VCaP (cell line): ENCODE measurements around the gene ISYNA1.

ENCODE experiments used
- H3K27ac ChIP-seq: fragments of 450-650 bp; 2 replicates; pipeline ENCODE4 v1.5.1; 2017
- TF ChIP-seq, protein P1 (sequence below): fragments of 450-650 bp; conservative IDR thresholded peaks from 2 replicates; pipeline ENCODE4 v1.5.1; 2017; ENCODE audit warnings: mild to moderate bottlenecking, moderate library complexity

ISYNA1 gene

DNA sequence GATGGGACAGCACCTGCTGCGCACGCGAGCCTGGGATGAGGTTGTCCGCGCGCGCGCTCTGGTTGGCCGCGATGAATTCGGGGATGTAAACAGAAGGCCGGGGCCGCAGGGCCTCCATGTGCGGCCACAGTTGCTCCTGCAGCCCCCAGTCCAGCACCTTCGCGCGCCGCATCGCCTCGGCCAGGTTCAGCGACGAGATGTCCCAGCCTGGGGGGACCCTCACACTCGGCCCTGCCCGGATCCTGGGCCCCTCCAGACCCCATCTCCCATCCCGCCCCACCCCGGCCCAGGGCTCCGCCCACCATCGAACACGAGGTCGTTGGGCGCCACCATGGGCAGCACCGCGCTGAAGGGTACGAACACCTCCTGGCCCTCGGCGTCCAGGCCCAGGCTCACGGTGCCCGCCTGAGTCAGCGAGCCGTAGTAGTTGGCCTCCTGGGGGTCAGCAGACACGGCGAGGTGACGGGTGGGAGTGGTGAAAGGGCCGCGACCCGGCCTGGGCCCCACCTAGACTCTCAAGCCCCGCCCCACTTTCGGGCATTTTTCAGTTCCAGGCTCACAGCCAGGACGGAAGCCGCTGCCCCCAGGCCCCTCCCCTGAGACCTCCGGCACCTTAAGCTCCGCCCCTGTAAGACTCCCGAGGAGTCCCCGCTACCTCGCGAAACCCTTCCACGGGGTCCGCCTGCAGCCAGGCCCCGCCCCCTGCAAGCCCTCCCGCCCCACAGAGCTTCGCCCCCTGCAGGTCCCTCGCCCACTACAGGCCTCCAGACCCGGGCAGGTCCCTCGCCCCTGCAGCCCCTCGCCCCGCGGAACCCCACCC, 1.1 kb downstream of the ISYNA1 start:
- TF ChIP-seq, protein P1, sequence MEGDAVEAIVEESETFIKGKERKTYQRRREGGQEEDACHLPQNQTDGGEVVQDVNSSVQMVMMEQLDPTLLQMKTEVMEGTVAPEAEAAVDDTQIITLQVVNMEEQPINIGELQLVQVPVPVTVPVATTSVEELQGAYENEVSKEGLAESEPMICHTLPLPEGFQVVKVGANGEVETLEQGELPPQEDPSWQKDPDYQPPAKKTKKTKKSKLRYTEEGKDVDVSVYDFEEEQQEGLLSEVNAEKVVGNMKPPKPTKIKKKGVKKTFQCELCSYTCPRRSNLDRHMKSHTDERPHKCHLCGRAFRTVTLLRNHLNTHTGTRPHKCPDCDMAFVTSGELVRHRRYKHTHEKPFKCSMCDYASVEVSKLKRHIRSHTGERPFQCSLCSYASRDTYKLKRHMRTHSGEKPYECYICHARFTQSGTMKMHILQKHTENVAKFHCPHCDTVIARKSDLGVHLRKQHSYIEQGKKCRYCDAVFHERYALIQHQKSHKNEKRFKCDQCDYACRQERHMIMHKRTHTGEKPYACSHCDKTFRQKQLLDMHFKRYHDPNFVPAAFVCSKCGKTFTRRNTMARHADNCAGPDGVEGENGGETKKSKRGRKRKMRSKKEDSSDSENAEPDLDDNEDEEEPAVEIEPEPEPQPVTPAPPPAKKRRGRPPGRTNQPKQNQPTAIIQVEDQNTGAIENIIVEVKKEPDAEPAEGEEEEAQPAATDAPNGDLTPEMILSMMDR, result no peak
- peak overlapping the region; percentile 75; the same call in 1 of the 2 replicates for H3K27ac ChIP-seq

DNA sequence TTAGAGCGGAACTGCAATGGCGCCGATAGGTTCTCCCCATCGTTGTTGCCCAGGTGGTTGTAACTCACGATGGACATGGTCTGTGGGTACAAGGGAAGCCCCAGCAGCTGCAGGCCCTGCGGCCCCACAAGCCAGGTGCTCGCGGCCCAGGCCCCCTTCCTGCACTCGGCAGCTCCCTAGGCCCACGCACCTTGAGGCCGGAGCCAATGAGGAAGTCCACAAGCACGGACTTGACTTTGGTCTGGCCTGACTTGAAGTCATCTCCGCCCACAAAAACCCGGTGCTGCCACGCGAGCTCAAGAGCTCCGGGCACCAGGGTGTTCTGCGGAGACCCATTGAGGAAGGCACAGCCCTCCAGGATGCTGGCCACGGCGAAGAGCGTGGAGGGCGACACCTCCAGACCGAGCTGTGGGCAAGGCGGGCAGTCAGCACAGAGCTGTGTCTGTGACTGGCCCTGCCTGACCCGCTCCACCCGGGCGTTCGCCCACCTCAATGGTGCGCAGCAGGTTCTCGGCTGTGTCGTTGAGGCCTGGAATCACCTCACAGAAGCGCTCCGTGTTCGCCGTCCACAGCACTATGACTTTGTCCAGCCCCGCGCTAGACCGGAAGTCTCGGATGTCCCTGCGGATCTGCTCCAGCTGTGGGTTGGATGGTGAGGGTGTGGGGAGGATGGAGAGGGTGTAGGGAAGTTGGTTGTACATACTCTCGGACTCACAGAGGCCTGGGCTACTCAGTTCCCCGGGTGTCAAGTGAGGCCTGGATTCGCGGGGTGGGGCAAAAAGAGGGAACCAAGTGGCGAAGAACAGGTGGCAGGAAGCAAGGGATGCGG, 1.9 kb downstream of the ISYNA1 start:
- no peak overlapping the region for H3K27ac ChIP-seq
- TF ChIP-seq, protein P1, result no peak

DNA sequence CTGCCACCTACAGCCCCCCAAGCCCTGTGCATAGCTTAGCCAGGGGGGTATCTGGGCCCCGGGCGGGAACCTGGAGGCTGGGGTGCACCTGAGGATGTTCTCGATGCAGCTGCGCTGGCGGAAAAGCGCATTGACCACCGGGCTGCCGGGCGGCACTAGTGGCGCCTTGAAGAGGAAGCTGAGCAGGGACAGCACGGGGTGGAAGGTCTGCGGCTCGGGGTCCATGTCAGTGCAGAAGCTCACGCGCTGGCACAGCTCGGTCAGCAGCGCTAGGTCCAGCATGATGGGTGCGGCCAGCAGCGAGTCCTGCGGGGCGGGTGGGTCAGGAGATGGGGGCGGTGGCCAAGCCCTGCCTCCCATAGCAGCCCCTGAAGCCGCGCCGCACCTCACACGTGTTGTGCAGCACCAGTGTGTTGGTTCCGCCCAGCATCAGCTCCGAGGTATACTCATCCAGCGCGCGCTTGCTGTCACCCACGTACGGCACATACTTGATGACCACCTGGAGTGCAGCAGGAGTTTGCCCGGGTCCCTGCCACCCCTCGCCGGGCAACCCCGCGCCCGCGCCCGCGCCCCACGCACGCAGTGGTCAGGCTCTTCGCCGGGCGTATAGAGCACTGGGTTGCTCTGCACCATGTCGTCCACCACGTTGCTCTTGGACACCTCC, 2.6 kb downstream of the ISYNA1 start:
- no peak overlapping the region for H3K27ac ChIP-seq
- TF ChIP-seq, protein P1, result no peak

DNA sequence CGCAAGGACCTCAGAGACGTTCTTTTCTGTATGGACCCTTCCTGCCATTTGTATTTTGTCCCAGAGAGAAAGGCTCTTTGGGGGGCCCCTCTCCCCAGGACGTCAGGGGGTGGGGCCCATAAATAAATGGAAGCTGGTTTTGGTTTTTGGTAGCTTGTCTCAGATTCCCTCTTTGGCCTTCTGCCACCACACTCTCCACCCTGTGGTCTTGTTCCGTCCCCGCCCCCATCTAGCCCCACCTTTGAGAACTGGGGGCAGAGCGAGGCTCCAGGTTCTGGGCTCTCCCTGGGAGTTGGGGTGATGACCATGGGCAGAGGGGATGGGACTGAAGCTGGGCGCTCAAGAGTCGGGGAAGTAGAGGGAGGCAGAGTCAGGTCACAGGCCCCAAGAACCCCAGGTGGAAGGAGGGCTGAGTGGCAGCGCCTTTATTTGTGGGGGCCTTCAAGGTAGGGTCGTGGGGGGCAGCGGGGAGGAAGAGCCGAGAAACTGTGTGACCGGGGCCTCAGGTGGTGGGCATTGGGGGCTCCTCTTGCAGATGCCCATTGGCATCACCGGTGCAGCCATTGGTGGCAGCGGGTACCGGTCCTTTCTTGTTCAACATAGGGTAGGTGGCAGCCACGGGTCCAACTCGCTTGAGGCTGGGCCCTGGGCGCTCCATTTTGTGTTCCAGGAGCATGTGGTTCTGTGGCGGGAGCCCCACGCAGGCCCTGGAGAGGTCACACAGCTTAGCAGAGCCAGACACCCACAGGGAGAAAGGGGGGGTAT, 3.3 kb downstream of the ISYNA1 start:
- H3K27ac ChIP-seq, result peak overlapping the region; percentile 89

DNA sequence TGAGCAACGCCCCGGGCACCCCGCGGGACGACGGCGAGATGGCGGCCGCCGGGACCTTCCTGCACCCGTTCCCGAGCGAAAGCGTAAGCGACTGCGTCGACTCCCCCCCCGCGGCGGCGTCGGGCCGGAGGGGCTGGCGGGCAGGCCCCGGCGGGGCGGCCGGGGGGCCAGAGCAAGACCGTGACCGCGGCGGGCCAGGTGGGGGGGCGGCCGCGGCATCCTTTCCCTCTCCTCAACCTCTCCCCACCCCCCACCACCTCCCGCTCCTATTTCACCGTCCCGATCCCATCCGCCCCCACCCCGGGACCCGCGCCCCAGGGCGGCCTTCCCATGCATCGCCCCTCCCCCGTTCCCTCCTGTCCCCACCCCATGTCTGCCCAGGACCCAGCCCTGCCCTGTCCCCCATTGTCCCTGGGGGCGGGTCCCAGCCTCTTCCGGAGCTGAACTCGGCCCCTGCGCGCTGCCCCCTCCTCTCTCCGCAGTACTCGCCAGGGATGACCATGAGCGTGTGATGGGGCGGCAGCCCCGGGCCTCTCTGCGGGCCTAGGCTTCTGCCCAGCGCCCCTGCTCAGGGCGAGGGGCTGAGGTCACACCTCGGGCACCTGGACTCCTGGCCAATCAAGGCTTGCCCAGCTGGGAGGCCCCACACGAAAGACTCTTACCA, 4.1 kb downstream of the ISYNA1 start:
- TF ChIP-seq, protein P1, result no peak
- H3K27ac ChIP-seq, result peak overlapping the region; percentile 89

More for the DNA sequence above, 3.3 kb downstream of the ISYNA1 start:
- TF ChIP-seq, protein P1, result no peak

DNA sequence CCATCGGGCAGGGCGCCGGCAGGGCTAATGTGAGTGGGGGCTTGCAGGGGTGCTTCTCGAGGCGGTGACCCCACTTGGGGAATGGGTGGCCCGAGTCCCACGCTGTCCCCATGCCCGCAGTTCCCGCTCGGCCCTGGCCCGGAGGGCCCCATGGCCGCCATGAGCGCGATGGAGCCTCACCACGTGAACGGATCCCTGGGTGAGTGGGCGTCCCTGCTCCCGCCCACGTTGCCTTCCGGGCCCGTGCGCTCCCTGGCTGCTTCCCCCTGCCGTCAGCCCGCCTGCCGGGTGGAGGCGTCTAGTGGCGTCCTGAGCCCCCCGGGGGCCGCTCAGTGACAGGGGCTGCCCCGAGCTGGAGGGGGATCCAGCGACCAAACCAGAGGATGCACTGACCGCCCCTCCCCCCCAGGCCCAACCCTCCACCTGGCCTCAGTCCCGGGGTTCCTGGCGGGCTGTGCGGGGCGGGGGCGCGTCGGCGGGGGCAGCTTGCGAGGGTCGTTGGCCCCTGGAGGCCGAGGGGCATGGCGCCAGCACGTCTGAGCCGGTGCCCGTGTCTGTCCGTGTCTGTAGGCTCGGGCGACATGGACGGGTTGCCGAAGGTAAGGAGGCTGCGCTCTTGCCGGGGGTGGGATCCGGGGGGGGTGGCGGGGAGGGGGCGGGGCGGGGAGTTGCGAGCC, 4.8 kb downstream of the ISYNA1 start:
- TF ChIP-seq, protein P1, result no peak

More for the DNA sequence above, 4.8 kb downstream of the ISYNA1 start:
- peak overlapping the region; percentile 89 for H3K27ac ChIP-seq
